ENCODE results near the gene STARD13.

The STARD13 gene

GRCh38 chr13:33228648-33229445 is 56.7 kb downstream of the STARD13 start:
- DNase-seq (ENCODE audit: low read depth): no peak
- H3K4me3 ChIP-seq (ENCODE audit: low read length): no peak overlapping the region

DNA sequence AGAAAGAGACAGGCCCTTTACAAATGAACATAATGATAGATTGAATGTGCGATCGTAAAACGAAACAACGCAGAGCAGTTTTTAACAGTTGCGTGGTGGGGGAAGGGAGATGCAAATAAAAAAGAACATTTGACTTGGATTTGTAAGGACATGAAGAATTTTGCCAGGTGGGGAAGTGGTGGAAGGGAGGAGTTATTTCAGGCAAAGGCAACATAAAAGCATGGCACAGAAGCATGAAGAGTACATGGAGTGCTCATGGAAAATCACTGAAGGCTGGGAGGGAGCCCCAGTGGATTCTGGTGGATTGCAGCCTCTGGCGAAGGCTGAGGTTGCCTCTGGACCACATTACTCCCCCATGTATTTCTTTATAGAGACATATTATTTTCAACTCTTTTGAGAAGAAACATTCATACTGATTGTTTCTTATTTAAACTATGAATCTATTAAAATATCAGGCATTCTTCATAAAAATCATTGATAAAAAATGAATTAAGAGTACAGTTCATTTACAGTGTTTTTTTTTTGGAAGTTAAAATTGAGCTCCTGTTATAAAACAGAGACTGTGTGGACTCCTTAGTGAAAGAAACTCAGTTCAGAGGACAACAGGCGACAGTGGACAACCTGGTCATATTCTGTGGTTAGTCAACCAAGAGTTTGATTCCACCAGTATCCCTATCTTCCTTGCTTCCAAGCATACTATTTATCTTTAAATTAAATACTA is 57.5 kb downstream of the STARD13 start:
- no peak for TF ChIP-seq CTCF (conservative IDR thresholded peaks at IDR 0.05; ENCODE audit: low read depth, low read length)
- H3K4me3 ChIP-seq (ENCODE audit: low read length): no peak overlapping the region
- no peak for DNase-seq (ENCODE audit: low read depth)

More at GRCh38 chr13:33228648-33229445, 56.7 kb downstream of the STARD13 start:
- peak; percentile 98 for TF ChIP-seq CTCF (conservative IDR thresholded peaks at IDR 0.05; ENCODE audit: low read depth, low read length)

DNA sequence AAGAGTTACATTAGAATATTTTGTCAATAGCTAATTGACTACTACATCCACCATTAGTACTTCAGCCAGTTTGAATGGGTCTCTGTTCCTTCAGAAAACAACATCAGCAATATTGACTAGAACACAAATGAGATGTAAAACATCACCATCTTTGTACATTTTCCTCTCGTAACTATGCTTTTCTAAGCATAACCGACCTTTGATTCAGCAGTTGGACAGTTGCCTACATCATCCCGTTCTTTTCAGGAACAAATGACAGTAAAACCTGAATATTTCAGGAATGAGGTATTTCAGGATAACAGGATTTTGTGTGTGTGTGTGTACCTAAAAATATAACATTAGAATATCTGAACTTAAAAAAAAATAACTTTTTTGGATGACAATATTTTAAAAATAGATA is 60.9 kb downstream of the STARD13 start:
- TF ChIP-seq CTCF (conservative IDR thresholded peaks at IDR 0.05; ENCODE audit: low read depth, low read length): no peak
- H3K4me3 ChIP-seq (ENCODE audit: low read length): no peak overlapping the region
- DNase-seq (ENCODE audit: low read depth): no peak

DNA sequence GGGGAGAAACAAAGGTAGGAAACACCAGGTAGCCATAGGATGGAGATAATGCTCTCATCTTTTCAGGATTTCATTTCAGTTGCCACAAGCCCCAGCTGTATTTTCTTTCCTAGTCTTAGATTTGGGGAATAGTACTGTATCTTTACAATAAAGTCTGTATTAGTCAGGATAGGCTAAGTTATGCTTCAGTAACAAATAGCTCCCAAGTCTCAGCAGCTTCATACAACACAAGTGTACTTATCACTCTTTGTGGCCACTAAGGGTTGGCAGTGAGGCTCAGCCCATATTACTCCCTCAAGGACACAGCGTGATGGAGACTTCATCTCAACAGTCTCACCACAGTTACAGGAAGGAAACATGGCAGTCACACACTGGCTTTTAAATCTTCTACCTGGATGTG is 61.4 kb downstream of the STARD13 start:
- no peak for DNase-seq (ENCODE audit: low read depth)
- no peak for TF ChIP-seq CTCF (conservative IDR thresholded peaks at IDR 0.05; ENCODE audit: low read depth, low read length)
- no peak overlapping the region for H3K4me3 ChIP-seq (ENCODE audit: low read length)

DNA sequence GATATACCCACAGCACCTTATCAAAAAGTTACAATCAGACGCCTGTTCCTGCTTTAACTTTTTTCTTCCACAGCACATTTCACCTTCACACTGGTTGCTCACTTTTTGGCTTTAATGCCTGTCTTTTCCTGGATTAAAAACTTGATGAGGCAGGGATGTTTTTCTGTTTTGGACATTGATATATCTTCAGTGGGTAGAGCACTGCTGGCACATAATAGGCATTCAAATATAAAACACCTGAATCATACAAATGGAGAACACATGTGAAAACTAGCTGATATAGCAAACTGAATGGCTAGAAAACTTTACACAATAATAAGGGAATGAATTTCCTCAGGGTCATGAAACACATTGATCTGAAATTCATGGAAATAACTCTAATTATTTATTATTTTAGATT is 65.6 kb downstream of the STARD13 start:
- no peak for DNase-seq (ENCODE audit: low read depth)
- no peak overlapping the region for H3K4me3 ChIP-seq (ENCODE audit: low read length)
- TF ChIP-seq CTCF (conservative IDR thresholded peaks at IDR 0.05; ENCODE audit: low read depth, low read length): no peak

DNA sequence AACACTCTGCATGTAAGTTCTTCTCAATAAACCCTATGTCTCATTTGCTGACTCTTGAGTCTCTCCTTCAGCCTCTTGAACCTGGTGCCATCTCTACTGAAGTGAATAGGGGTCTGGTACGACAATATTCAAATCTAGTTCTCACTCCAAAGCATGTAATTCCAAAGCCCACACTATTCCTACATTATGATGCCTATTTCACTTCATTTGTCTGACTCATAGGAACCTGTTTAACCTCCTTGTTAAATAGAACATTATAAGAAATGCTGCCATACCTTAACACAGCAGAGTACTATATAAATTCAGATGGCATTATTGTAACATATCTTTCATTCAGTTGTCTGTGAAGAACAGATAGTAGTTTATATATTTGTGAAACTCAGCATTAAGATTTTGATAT is 67.1 kb downstream of the STARD13 start:
- H3K4me3 ChIP-seq (ENCODE audit: low read length): no peak overlapping the region
- no peak for DNase-seq (ENCODE audit: low read depth)
- TF ChIP-seq CTCF (conservative IDR thresholded peaks at IDR 0.05; ENCODE audit: low read depth, low read length): no peak

- H3K4me3 ChIP-seq (ENCODE audit: low read length): no peak overlapping the region
- DNase-seq (ENCODE audit: low read depth): no peak
- TF ChIP-seq CTCF (conservative IDR thresholded peaks at IDR 0.05; ENCODE audit: low read depth, low read length): no peak
Observed at GRCh38 chr13:33218020-33218419, 67.5 kb downstream of the STARD13 start.

All from retinal pigment epithelial cell (primary cell).